GM12891 (cell line): ENCODE results near the gene CCT6B.

ENCODE experiments used
- POLR2A ChIP-seq: IDR thresholded peaks from 2 replicates; pipeline ENCODE4 v1.6.1; 2011; ENCODE audit warnings: low read depth, low read length, control low read depth
- POLR2AphosphoS5 ChIP-seq: IDR thresholded peaks from 2 replicates; pipeline ENCODE4 v1.6.1; 2011; ENCODE audit warnings: low read depth, low read length, control low read depth
- SPI1 ChIP-seq: IDR thresholded peaks from 2 replicates; pipeline ENCODE4 v1.6.1; 2011; ENCODE audit warnings: low read depth, low read length, control low read depth

DNA sequence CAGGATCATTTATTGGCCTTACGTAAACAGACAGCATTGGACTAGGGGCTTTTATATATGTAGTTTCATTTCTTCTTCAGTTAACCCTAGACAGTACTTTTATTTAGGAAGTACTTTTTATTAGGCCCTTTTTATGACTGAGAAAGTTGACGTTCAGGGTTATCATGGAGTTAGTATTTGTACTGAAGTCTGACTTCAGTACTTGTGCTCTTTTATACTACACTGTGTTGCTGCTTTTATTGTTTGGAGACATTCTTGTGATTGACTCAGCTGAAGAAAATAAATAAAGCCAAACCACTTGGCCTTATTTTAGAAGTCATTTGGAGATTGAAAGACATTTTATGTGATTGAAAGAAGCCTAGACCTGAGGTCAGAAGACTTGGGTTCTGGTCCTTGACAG lies 26.0 kb upstream of the CCT6B start:
- TF ChIP-seq POLR2AphosphoS5: no peak
- no peak for TF ChIP-seq POLR2A
- no peak for TF ChIP-seq SPI1
